Measurements from ENCODE around the gene FTSJ3. TPM values are rescaled to one million over a fixed set of nuclear protein-coding genes. Genes with fewer than 3 reads are reported as not detected.

Gene FTSJ3
- total and polyA plus RNA-seq, 11 donors: 12.5 to 46.5 (median 25.7) TPM

- H3K4me3 ChIP-seq: no peak overlapping the region
- no peaks in the 10 kb centered on the region for H3K9me3 ChIP-seq
- ATAC-seq (no peak), DNase-seq (no peak)
- peaks cover 0 to 77% (median 70%) of the 10 kb centered on the region in 9 donors for H3K36me3 ChIP-seq
- intact Hi-C loops (cut with DNase I): no loop called here
- H3K4me1 ChIP-seq: peaks cover 2 to 38% (median 22%) of the 10 kb centered on the region in 12 donors
- WGBS, 4 donors: 84 to 91% (median 88%) methylated on average over 15 of the region's 15 CpGs
- no peaks in the 10 kb centered on the region for H3K27me3 ChIP-seq
- H3K27ac ChIP-seq: no peak overlapping the region
- no peak for TF ChIP-seq POLR2A (IDR thresholded peaks at IDR 0.05)
- TF ChIP-seq CTCF (IDR thresholded peaks at IDR 0.05): no peak
These were observed 3.5 kb upstream of the FTSJ3 start for GRCh38 chr17:63830904-63831491.

- Histone ChIP-seq H3K4me3 (no peak overlapping the region), H3K27ac (peak overlapping the region in 1 of 12 donors; percentile 91), H3K4me1 (peaks cover 2 to 43% (median 28%) of the 10 kb centered on the region in 12 donors), H3K27me3 (no peaks in the 10 kb centered on the region), H3K9me3 (no peaks in the 10 kb centered on the region), H3K36me3 (peaks cover 0 to 75% (median 68%) of the 10 kb centered on the region in 9 donors)
- intact Hi-C loops (cut with DNase I): no loop called here
- DNase-seq (no peak), ATAC-seq (no peak)
- WGBS, 4 donors: 88 to 98% (median 94%) methylated on average over 5 of the region's 5 CpGs
- TF ChIP-seq CTCF (IDR thresholded peaks at IDR 0.05) (no peak), POLR2A (IDR thresholded peaks at IDR 0.05) (no peak)
These were observed 2.8 kb upstream of the FTSJ3 start for GRCh38 chr17:63830278-63830677.

- ATAC-seq (no peak), DNase-seq (no peak)
- no peak for TF ChIP-seq POLR2A (IDR thresholded peaks at IDR 0.05)
- no peak for TF ChIP-seq CTCF (IDR thresholded peaks at IDR 0.05)
- H3K36me3 ChIP-seq: peaks cover 0 to 76% (median 68%) of the 10 kb centered on the region in 9 donors
- intact Hi-C loops (cut with DNase I): loop anchor here in 4 of 10 donors (5.0 to 10.0 kb wide), 4 partner anchors 52 to 676 kb away; partner anchors contain the start of genes CCDC47 (in 3 of the 4), DDX42 (in 3 of the 4), CEP95 (in 1 of the 4) and DDX5 (in 1 of the 4)
- H3K27me3 ChIP-seq: no peaks in the 10 kb centered on the region
- peaks cover 2 to 39% (median 25%) of the 10 kb centered on the region in 12 donors for H3K4me1 ChIP-seq
- WGBS, 4 donors: 92 to 97% (median 95%) methylated on average over 3 of the region's 3 CpGs
- H3K27ac ChIP-seq: peak overlapping the region in 1 of 12 donors; percentile 91
- H3K4me3 ChIP-seq: peak overlapping the region in 3 of 12 donors; percentile 63 to 82 (median 82)
- H3K9me3 ChIP-seq: no peaks in the 10 kb centered on the region
These were observed 1.5 kb upstream of the FTSJ3 start for GRCh38 chr17:63828936-63829335.

DNA sequence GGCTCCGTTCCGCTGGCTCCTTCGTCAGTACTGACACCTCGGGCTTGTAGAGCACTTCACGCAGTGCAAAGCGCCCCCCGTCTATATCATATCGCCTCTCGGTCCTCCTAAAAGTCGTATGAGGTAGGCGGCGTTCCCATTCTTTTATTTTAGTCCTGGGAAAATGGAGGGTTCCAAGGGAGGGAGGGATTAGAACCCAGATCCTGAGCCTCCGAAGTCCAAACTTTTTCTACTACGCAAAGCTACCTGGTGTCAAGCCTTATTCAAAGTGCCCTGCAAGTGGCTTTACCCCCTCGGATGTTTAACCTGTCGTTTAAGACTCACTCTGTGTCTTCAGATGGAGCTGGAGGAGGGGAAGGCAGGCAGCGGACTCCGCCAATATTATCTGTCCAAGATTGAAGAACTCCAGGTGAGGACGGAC, 348 bp upstream of the FTSJ3 start:
- no peaks in the 10 kb centered on the region for H3K27me3 ChIP-seq
- peak overlapping the region; percentile 90 to 98 (median 96) for H3K27ac ChIP-seq
- intact Hi-C loops (cut with DNase I): loop anchor here in 6 of 10 donors (1.0 to 10.0 kb wide), 5 partner anchors 14 to 677 kb away; partner anchors contain the start of genes CCDC47 (in 3 of the 6), DDX42 (in 3 of the 6), SMARCD2 (in 3 of the 6) and CEP95 (in 1 of the 6)
- TF ChIP-seq POLR2A (IDR thresholded peaks at IDR 0.05) (no peak), CTCF (IDR thresholded peaks at IDR 0.05) (no peak)
- 2 to 3% (median 2%) methylated on average over 19 of the region's 19 CpGs for WGBS, 4 donors
- H3K9me3 ChIP-seq: no peaks in the 10 kb centered on the region
- ATAC-seq (no peak), DNase-seq (no peak)
- H3K36me3 ChIP-seq: peaks cover 0 to 76% (median 68%) of the 10 kb centered on the region in 9 donors
- H3K4me1 ChIP-seq: peaks cover 2 to 39% (median 25%) of the 10 kb centered on the region in 12 donors
- H3K4me3 ChIP-seq: peak overlapping the region; percentile 63 to 96 (median 86)

Data from heart left ventricle (tissue), 16 donors.